ENCODE measurements around the gene PDGFRB. TPM values are rescaled to one million over a fixed set of nuclear protein-coding genes. Genes with fewer than 3 reads are reported as not detected.
A peak's percentile ranks its signal among the peaks of the same experiment; 100 is the strongest.

The PDGFRB gene
- total and polyA plus RNA-seq, 9 of the 15 experiments (the other 6 are each of a cell fraction or from before 2014, with no cell fraction given): 0.01 to 1.5 (median 0.09) TPM; not detected in 3

DNA sequence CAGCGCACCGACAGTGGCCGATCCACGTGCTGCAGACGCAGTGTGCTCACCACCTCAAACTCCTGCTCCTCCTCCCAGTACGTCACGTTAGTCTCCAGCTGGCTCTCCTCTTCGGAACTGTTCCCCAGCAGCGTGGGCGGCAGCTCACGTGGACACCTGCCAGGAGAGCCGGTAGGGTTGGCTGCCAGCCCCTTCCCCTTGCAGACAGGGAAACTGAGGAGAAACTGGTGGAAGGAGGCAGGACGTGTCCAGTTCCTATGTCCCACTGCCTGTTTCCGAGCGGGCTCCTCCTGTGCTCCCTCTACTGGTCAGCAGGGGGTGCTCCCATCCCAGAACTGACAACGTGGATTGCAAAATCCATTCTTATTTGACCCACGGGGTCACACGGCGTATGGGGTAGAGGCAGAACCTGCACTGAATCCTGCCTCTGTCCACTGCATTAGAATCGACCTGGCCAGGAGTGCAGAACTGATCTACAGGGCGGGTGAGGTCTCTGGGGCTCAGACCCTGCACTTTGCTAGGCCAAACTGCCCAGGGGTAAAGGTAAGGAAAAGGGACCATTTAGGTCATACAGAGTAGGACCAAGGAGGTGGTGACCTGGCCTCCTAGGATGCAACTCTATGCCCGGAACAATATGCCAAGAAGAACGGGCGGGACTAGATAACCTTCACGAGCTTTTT, 25.7 kb downstream of the PDGFRB start:
- POLR2A ChIA-PET: no interaction called here
- no peak for TF ChIP-seq ZMIZ1 (IDR thresholded peaks at IDR 0.05; ENCODE audit: low read depth in 2 of 2, low read length in 2 of 2)
- 0 out of 2 replicates have a peak, but pooled peaks have one; percentile 49 for TF ChIP-seq ZFP91 (CRISPR knock-in tag; IDR thresholded peaks at IDR 0.05)
- no peak for TF ChIP-seq ZNF512 (tag; IDR thresholded peaks at IDR 0.05)
- peak; percentile 73; the same call in 1 of the 2 replicates for TF ChIP-seq ZNF511 (CRISPR knock-in tag; IDR thresholded peaks at IDR 0.05)
- TF ChIP-seq HNRNPL (IDR thresholded peaks at IDR 0.05; ENCODE audit: low read depth, low read length): no peak
- no peak; the same call in 1 of the 2 replicates for TF ChIP-seq NR2C1 (IDR thresholded peaks at IDR 0.05)
- peak; percentile 85 for TF ChIP-seq NR2C1 (tag; IDR thresholded peaks at IDR 0.05)
- TF ChIP-seq KLF1 (tag; IDR thresholded peaks at IDR 0.05): peak; percentile 54; the same call in 1 of the 2 replicates
- peak in 1 of 2 experiments; percentile 66; a peak in 3 of 4 replicates for TF ChIP-seq MAZ (CRISPR knock-in tag; conservative IDR thresholded peaks at IDR 0.05 in 1 of 2, IDR thresholded peaks at IDR 0.05 in 1 of 2)
- TF ChIP-seq ATF6 (CRISPR knock-in tag; IDR thresholded peaks at IDR 0.05): no peak

More for the DNA sequence above, 25.7 kb downstream of the PDGFRB start:
- Histone ChIP-seq H3K27ac (ENCODE audit: extremely low read depth, low read depth, low read length) (no peak overlapping the region), H3K4me2 (ENCODE audit: insufficient read depth, low read length) (peak overlapping the region; percentile 81), H3K79me2 (ENCODE audit: control insufficient read depth, insufficient read depth, low read length) (no peaks in the 10 kb centered on the region), H3K9ac (ENCODE audit: insufficient read depth in 1 of 2, low read depth in 2 of 2, low read length in 2 of 2) (peak overlapping the region; percentile 47 to 81; a peak in 2 of 4 replicates), H3K9me1 (ENCODE audit: control insufficient read depth, insufficient read depth, low read length) (no peaks in the 10 kb centered on the region), H2AFZ (ENCODE audit: low read depth, low read length) (peak overlapping the region; percentile 98), H3K27me3 (ENCODE audit: control insufficient read depth in 2 of 2, insufficient read depth in 2 of 2, low read length in 2 of 2) (peaks cover 5 to 20% of the 10 kb centered on the region in 2 experiments; a peak in 4 of 5 replicates), H3K9me3 (replicated peaks; ENCODE audit: control insufficient read depth, insufficient read depth, low read depth, low read length) (no peaks in the 10 kb centered on the region), H3K4me1 (replicated peaks in 1 of 2; ENCODE audit: control insufficient read depth in 2 of 2, insufficient read depth in 2 of 2, low read length in 2 of 2) (peaks cover 8 to 11% of the 10 kb centered on the region in 2 experiments; a peak in 4 of 5 replicates), H3K4me3 (peak overlapping the region; percentile 14; the same call in 1 of the 2 replicates), H3K36me3 (ENCODE audit: control insufficient read depth, insufficient read depth, low read length) (no peaks in the 10 kb centered on the region), H4K20me1 (replicated peaks; ENCODE audit: control insufficient read depth, insufficient read depth, low read length) (peaks cover 3% of the 10 kb centered on the region; the same call in 1 of the 2 replicates)
- BruUV-seq (replicated peaks): no TSS peak
- DNase-seq (ENCODE audit: extremely low read depth in 1 of 4, low spot score in 3 of 4) (peak; percentile 82 to 91 (median 89)), FAIRE-seq (peak; percentile 92), ATAC-seq (peak; percentile 93)
- WGBS (ENCODE audit: insufficient coverage, low coverage, missing lambda C conversion rate): 11% methylated on average over 23 of the region's 25 CpGs
- intact Hi-C loops (cut with micrococcal nuclease) (loop anchor here (1.0 to 10.0 kb wide), 4 partner anchors 31 to 295 kb away; no protein-coding TSS in a partner anchor), in situ Hi-C loops (cut with MboI) (loop anchor here (5.0 kb wide), 1 partner anchor 92 kb away; no protein-coding TSS in a partner anchor)
- CTCF ChIA-PET (ENCODE audit: low intra/inter-chr PET ratio): interaction anchor here (0.5 to 2.7 kb wide), 6 partner anchors 11 to 220 kb away, joined by 3 to 36 read pairs (median 6); no protein-coding TSS in a partner anchor
